GM23338 (cell line): Measurements from ENCODE around the gene KCTD2. TPM values are rescaled to one million over a fixed set of nuclear protein-coding genes. Genes with fewer than 3 reads are reported as not detected.

Source experiments
- ATAC-seq: fragments of 200-7000 bp; cut with Tn5 transposase; 3 replicates; pipeline ENCODE4 v1.9.1; 2020
- DNase-seq: peaks from one replicate; pipeline ENCODE4 v3.0.0-alpha.2; 2015; ENCODE audit warnings: low spot score
- H2AFZ ChIP-seq: fragments of 200-600 bp; sonication (generic); 2 replicates; pipeline ENCODE4 v1.8.0; 2016; ENCODE audit warnings: antibody characterized with exemption, mild to moderate bottlenecking, moderate library complexity
- H3F3A ChIP-seq: fragments of 200-600 bp; sonication (generic); replicated peaks from 2 replicates; pipeline ENCODE4 v1.8.0; 2017; ENCODE audit warnings: antibody characterized with exemption, mixed run types, low read depth
- H3K27ac ChIP-seq: fragments of 200-600 bp; sonication (generic); 2 replicates; pipeline ENCODE4 v1.6.1; 2016; ENCODE audit warnings: low read depth
- H3K27me3 ChIP-seq: fragments of 200-600 bp; sonication (generic); 2 replicates; pipeline ENCODE4 v1.8.0; 2016; ENCODE audit warnings: mild to moderate bottlenecking, mixed run types, moderate library complexity; ENCODE audit not compliant: insufficient read depth
- H3K36me3 ChIP-seq: fragments of 200-600 bp; sonication (generic); 2 replicates; pipeline ENCODE4 v1.8.0; 2016; ENCODE audit warnings: mild to moderate bottlenecking; ENCODE audit not compliant: insufficient read depth
- H3K4me1 ChIP-seq: fragments of 200-600 bp; sonication (generic); 2 replicates; pipeline ENCODE4 v1.8.0; 2016; ENCODE audit warnings: mild to moderate bottlenecking, moderate library complexity; ENCODE audit not compliant: insufficient read depth
- H3K4me2 ChIP-seq: fragments of 200-600 bp; sonication (generic); 2 replicates; pipeline ENCODE4 v1.7.1; 2017; ENCODE audit warnings: mixed run types
- H3K4me3 ChIP-seq: fragments of 200-600 bp; sonication (generic); 2 replicates; pipeline ENCODE4 v1.6.1; 2016; ENCODE audit warnings: mixed run types
- H3K79me2 ChIP-seq: fragments of 200-600 bp; sonication (generic); replicated peaks from 2 replicates; pipeline ENCODE4 v1.8.0; 2017; ENCODE audit warnings: mild to moderate bottlenecking; ENCODE audit not compliant: insufficient read depth
- H3K9me2 ChIP-seq: fragments of 200-600 bp; sonication (generic); 2 replicates; pipeline ENCODE4 v1.8.0; 2017; ENCODE audit not compliant: insufficient read depth
- H4K20me1 ChIP-seq: fragments of 200-600 bp; sonication (generic); replicated peaks from 2 replicates; pipeline ENCODE4 v1.8.0; 2017; ENCODE audit warnings: mild to moderate bottlenecking; ENCODE audit not compliant: insufficient read depth
- H3K27ac Mint-ChIP-seq: 2 replicates; pipeline ENCODE4 v1.8.0; 2020; ENCODE audit warnings: inconsistent platforms, mild to moderate bottlenecking, moderate library complexity, mixed read lengths
- H3K27me3 Mint-ChIP-seq: 3 replicates; pipeline ENCODE4 v1.8.0; 2022; ENCODE audit warnings: low read depth, mild to moderate bottlenecking, moderate library complexity, mixed read lengths, inconsistent platforms; ENCODE audit not compliant: insufficient read depth, poor library complexity
- H3K36me3 Mint-ChIP-seq: 3 replicates; pipeline ENCODE4 v1.8.0; 2021; ENCODE audit warnings: low read depth, mild to moderate bottlenecking, inconsistent platforms, moderate library complexity, mixed read lengths
- H3K4me1 Mint-ChIP-seq: 3 replicates; pipeline ENCODE4 v1.8.0; 2020; ENCODE audit warnings: mild to moderate bottlenecking, inconsistent platforms, mixed read lengths
- H3K4me3 Mint-ChIP-seq: 3 replicates; pipeline ENCODE4 v1.8.0; 2021; ENCODE audit warnings: moderate library complexity, mild to moderate bottlenecking, inconsistent platforms, mixed read lengths
- H3K9me3 Mint-ChIP-seq: 3 replicates; pipeline ENCODE4 v1.8.0; 2020; ENCODE audit warnings: moderate library complexity, mild to moderate bottlenecking, inconsistent platforms, mixed read lengths
- CREB1 ChIP-seq: fragments of 250-450 bp; sonication (Bioruptor Pico); IDR thresholded peaks from 2 replicates; pipeline ENCODE4 v1.5.0; 2020; ENCODE audit warnings: low read depth, mild to moderate bottlenecking, moderate library complexity
- EZH2 ChIP-seq: fragments of 200-600 bp; sonication (generic); IDR thresholded peaks from one replicate; pipeline ENCODE4 v1.8.0; 2017; ENCODE audit warnings: antibody characterized with exemption, mild to moderate bottlenecking, low read depth; ENCODE audit not compliant: unreplicated experiment
- EZH2phosphoT487 ChIP-seq: fragments of 200-600 bp; sonication (generic); IDR thresholded peaks from one replicate; pipeline ENCODE4 v1.8.1; 2018; ENCODE audit warnings: antibody characterized with exemption; ENCODE audit not compliant: unreplicated experiment
- JUNB ChIP-seq: IDR thresholded peaks from one replicate; pipeline ENCODE4 v1.6.1; 2016; ENCODE audit warnings: antibody characterized with exemption; ENCODE audit not compliant: unreplicated experiment
- NANOG ChIP-seq: IDR thresholded peaks from 2 replicates; pipeline ENCODE4 v1.6.1; 2016; ENCODE audit warnings: antibody characterized with exemption, borderline replicate concordance
- STAT1 ChIP-seq: IDR thresholded peaks from one replicate; pipeline ENCODE4 v1.6.1; 2016; ENCODE audit warnings: antibody characterized with exemption; ENCODE audit not compliant: unreplicated experiment
- ZNF114 ChIP-seq: fragments of 250-450 bp; sonication (Bioruptor Pico); IDR thresholded peaks from 2 replicates; pipeline ENCODE4 v1.5.0; 2020; ENCODE audit warnings: mild to moderate bottlenecking, moderate library complexity
- polyA plus RNA-seq: library from polyadenylated mRNA; unstranded; fragments of >200 nt; fragmentation: Nextera tagmentation; extraction: Ambion mirVana; gene quantifications from 2 replicates; pipeline ENCODE4 v1.2.1, GENCODE V29; 2016
- total RNA-seq: library from RNA; depleted of rRNA; stranded (reverse); fragments of >200 nt; shearing (Covaris generic); gene quantifications from 2 replicates; pipeline ENCODE4 v1.2.3, GENCODE V29; 2014
- TF ChIP-seq, protein P1 (sequence below), 2 experiments: fragments of 200-600 bp in 1 of 2; sonication (generic) in 1 of 2; conservative IDR thresholded peaks; 2 replicates each; pipeline versions ENCODE4 v1.5.1 to v1.6.1; 2016 to 2017; ENCODE audit warnings: antibody characterized with exemption in 2 of 2, low read depth in 2 of 2, mild to moderate bottlenecking in 2 of 2, moderate library complexity in 1 of 2
- TF ChIP-seq, protein P2 (sequence below): fragments of 250-450 bp; sonication (Bioruptor Pico); IDR thresholded peaks from 2 replicates; pipeline ENCODE4 v1.5.0; 2020; ENCODE audit warnings: mild to moderate bottlenecking, moderate library complexity

The KCTD2 gene
- total and polyA plus RNA-seq, 2 experiments from 2014 or later, result 7.4 to 30.0 TPM

DNA sequence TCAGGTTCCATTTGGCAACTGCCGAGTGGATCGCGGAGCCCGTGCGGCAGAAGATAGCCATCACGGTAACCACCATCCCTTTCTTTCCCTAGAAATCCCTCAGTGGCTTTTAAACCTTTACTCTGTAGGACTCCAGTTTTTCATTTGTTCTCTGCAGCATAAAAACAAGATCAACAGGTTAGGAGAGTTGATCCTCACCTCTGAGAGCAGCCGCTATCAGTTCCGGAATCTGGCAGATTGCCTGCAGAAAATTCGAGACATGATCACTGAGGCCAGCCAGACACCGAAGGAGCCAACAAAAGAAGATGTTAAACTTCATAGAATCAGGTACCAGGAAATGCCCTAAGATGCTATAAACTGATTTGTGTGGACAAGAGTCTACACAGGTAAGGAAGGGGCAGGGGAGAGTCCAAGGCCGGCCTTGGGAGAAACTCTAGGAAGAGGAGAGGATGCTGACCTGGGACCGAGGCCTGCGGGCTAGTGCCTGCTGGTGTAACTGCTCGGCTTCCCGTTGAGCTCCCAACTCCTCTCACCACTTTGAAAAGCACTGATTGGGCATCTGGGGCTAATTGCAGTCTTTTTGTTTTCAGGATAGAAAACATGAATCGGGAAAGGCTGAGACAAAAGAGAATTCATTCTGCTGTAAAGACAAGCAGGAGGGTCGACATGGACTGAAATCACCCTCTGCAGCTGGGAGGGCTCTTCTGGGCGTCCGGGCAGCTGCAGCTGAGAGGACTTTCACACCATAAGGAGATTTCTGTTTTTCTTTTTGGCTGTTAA is 26.5 kb upstream of the KCTD2 start:
- Mint-ChIP-seq H3K27ac (no peak overlapping the region), H3K9me3 (peaks cover 5% of the 10 kb centered on the region; the same call in 2 of the 3 replicates), H3K4me1 (no peaks in the 10 kb centered on the region), H3K4me3 (no peak overlapping the region), H3K36me3 (peaks cover 66% of the 10 kb centered on the region), H3K27me3 (peaks cover 4% of the 10 kb centered on the region)
- TF ChIP-seq, protein P1, sequence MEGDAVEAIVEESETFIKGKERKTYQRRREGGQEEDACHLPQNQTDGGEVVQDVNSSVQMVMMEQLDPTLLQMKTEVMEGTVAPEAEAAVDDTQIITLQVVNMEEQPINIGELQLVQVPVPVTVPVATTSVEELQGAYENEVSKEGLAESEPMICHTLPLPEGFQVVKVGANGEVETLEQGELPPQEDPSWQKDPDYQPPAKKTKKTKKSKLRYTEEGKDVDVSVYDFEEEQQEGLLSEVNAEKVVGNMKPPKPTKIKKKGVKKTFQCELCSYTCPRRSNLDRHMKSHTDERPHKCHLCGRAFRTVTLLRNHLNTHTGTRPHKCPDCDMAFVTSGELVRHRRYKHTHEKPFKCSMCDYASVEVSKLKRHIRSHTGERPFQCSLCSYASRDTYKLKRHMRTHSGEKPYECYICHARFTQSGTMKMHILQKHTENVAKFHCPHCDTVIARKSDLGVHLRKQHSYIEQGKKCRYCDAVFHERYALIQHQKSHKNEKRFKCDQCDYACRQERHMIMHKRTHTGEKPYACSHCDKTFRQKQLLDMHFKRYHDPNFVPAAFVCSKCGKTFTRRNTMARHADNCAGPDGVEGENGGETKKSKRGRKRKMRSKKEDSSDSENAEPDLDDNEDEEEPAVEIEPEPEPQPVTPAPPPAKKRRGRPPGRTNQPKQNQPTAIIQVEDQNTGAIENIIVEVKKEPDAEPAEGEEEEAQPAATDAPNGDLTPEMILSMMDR (conservative IDR thresholded peaks at IDR 0.05; ENCODE audit: low read depth in 2 of 2), result no peak
- TF ChIP-seq CREB1 (CRISPR knock-in tag) (no peak), EZH2phosphoT487 (no peak)
- no peak overlapping the region for H3K27ac ChIP-seq
- 0 out of 2 replicates have a peak, but pooled peaks cover 3% of the 10 kb centered on the region for H3K79me2 ChIP-seq
- H2AFZ ChIP-seq, result no peak overlapping the region
- no peak overlapping the region for H3K4me2 ChIP-seq
- ATAC-seq, result no peak
- H3K9me2 ChIP-seq, result no peaks in the 10 kb centered on the region
- H4K20me1 ChIP-seq, result no peaks in the 10 kb centered on the region
- DNase-seq, result no peak
- 0 out of 2 replicates have a peak, but pooled peaks cover 3% of the 10 kb centered on the region for H3F3A ChIP-seq
- H3K36me3 ChIP-seq, result no peaks in the 10 kb centered on the region; the same call in 1 of the 2 replicates
- no peak overlapping the region for H3K4me3 ChIP-seq
- no peaks in the 10 kb centered on the region for H3K27me3 ChIP-seq
- H3K4me1 ChIP-seq, result no peaks in the 10 kb centered on the region

- DNase-seq (no peak), ATAC-seq (no peak)
- Histone ChIP-seq H3F3A (0 out of 2 replicates have a peak, but pooled peaks cover 3% of the 10 kb centered on the region), H3K27me3 (no peaks in the 10 kb centered on the region), H3K4me1 (no peaks in the 10 kb centered on the region), H3K4me2 (no peak overlapping the region), H3K27ac (no peak overlapping the region), H2AFZ (no peak overlapping the region), H3K79me2 (no peaks in the 10 kb centered on the region), H4K20me1 (no peaks in the 10 kb centered on the region), H3K4me3 (no peak overlapping the region), H3K9me2 (no peaks in the 10 kb centered on the region), H3K36me3 (no peaks in the 10 kb centered on the region; the same call in 1 of the 2 replicates)
- Mint-ChIP-seq H3K27ac (no peak overlapping the region), H3K4me1 (no peaks in the 10 kb centered on the region), H3K27me3 (peaks cover 4% of the 10 kb centered on the region), H3K4me3 (no peak overlapping the region), H3K36me3 (peaks cover 54% of the 10 kb centered on the region), H3K9me3 (peaks cover 28% of the 10 kb centered on the region)
- no peak for TF ChIP-seq CREB1 (CRISPR knock-in tag)
- no peak for TF ChIP-seq EZH2
- TF ChIP-seq NANOG, result no peak
- no peak for TF ChIP-seq JUNB
- no peak for TF ChIP-seq STAT1
- TF ChIP-seq, protein P2, sequence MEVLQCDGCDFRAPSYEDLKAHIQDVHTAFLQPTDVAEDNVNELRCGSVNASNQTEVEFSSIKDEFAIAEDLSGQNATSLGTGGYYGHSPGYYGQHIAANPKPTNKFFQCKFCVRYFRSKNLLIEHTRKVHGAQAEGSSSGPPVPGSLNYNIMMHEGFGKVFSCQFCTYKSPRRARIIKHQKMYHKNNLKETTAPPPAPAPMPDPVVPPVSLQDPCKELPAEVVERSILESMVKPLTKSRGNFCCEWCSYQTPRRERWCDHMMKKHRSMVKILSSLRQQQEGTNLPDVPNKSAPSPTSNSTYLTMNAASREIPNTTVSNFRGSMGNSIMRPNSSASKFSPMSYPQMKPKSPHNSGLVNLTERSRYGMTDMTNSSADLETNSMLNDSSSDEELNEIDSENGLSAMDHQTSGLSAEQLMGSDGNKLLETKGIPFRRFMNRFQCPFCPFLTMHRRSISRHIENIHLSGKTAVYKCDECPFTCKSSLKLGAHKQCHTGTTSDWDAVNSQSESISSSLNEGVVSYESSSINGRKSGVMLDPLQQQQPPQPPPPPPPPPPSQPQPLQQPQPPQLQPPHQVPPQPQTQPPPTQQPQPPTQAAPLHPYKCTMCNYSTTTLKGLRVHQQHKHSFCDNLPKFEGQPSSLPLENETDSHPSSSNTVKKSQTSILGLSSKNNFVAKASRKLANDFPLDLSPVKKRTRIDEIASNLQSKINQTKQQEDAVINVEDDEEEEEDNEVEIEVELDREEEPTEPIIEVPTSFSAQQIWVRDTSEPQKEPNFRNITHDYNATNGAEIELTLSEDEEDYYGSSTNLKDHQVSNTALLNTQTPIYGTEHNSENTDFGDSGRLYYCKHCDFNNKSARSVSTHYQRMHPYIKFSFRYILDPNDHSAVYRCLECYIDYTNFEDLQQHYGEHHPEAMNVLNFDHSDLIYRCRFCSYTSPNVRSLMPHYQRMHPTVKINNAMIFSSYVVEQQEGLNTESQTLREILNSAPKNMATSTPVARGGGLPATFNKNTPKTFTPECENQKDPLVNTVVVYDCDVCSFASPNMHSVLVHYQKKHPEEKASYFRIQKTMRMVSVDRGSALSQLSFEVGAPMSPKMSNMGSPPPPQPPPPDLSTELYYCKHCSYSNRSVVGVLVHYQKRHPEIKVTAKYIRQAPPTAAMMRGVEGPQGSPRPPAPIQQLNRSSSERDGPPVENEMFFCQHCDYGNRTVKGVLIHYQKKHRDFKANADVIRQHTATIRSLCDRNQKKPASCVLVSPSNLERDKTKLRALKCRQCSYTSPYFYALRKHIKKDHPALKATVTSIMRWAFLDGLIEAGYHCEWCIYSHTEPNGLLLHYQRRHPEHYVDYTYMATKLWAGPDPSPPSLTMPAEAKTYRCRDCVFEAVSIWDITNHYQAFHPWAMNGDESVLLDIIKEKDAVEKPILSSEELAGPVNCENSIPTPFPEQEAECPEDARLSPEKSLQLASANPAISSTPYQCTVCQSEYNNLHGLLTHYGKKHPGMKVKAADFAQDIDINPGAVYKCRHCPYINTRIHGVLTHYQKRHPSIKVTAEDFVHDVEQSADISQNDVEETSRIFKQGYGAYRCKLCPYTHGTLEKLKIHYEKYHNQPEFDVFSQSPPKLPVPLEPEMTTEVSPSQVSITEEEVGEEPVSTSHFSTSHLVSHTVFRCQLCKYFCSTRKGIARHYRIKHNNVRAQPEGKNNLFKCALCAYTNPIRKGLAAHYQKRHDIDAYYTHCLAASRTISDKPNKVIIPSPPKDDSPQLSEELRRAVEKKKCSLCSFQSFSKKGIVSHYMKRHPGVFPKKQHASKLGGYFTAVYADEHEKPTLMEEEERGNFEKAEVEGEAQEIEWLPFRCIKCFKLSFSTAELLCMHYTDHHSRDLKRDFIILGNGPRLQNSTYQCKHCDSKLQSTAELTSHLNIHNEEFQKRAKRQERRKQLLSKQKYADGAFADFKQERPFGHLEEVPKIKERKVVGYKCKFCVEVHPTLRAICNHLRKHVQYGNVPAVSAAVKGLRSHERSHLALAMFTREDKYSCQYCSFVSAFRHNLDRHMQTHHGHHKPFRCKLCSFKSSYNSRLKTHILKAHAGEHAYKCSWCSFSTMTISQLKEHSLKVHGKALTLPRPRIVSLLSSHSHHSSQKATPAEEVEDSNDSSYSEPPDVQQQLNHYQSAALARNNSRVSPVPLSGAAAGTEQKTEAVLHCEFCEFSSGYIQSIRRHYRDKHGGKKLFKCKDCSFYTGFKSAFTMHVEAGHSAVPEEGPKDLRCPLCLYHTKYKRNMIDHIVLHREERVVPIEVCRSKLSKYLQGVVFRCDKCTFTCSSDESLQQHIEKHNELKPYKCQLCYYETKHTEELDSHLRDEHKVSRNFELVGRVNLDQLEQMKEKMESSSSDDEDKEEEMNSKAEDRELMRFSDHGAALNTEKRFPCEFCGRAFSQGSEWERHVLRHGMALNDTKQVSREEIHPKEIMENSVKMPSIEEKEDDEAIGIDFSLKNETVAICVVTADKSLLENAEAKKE (CRISPR knock-in tag), result no peak
- TF ChIP-seq, protein P1 (conservative IDR thresholded peaks at IDR 0.05; ENCODE audit: low read depth in 2 of 2), result no peak
- TF ChIP-seq ZNF114 (CRISPR knock-in tag), result no peak
Measured at GRCh38 chr17:75024686-75025397, 22.2 kb upstream of the KCTD2 start.
